Sigmoid colon (tissue), 4 donors: Measurements from ENCODE around the gene DLL4.

ENCODE experiments used
- EP300 ChIP-seq, 4 donors: sonication (generic); formaldehyde crosslinking; IDR thresholded peaks; one replicate each; pipeline ENCODE4 v1.6.1; 2017; ENCODE audit warnings: antibody characterized with exemption in 4 of 4
- POLR2A ChIP-seq, 2 donors: fragments of 450-650 bp; IDR thresholded peaks; one replicate each; pipeline ENCODE4 v1.6.1; 2016; ENCODE audit warnings: antibody characterized with exemption in 2 of 2, mild to moderate bottlenecking in 2 of 2, moderate library complexity in 2 of 2
- POLR2AphosphoS5 ChIP-seq, 4 donors: sonication (generic); formaldehyde crosslinking; IDR thresholded peaks; one replicate each; pipeline ENCODE4 v1.6.1; 2017; ENCODE audit warnings: antibody characterized with exemption in 4 of 4
- TF ChIP-seq, protein P1 (sequence below), 4 experiments: fragments of 450-650 bp in 3 of 4; fragments of 200-600 bp in 1 of 4; IDR thresholded peaks; one replicate each; pipeline ENCODE4 v1.5.1; 2016 to 2019; ENCODE audit warnings: antibody characterized with exemption in 4 of 4, mild to moderate bottlenecking in 3 of 4, moderate library complexity in 2 of 4

DNA sequence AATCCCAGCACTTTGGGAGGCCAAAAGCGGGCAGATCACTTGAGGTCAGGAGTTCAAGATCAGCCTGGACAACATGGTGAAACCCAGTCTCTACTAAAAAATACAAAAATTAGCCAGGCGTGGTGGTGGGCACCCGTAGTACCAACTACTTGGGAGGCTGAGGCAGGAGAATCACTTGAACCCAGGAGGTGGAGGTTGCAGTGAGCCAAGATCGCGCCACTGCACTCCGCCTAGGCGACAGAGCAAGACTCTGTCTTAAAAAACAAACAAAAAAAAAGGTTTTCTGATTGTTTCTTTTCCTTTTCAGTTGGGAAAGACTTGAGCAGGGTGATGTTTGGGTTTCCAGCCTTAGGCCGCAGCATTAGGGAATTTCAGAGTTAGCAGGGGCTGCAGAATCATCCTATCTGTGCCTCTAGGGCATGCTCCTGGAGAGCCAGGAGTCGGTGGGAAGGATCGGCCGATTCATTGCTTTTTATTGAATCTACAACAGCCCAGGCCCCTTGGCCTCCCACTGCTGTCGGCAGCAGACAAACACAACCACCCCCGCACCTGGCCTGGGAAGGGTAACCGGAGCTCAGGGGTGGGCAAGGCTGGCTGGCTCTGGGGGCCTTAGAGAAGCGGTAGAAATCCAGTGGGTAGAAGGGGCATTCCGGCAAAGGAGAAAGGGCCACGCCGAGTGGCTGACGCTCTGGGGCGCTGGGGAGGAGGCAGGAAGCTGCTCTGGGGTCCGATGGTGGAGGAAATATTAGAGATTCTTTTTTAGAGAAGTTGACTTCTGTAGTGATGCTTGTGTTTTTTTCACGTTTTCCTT is 30.4 kb downstream of the DLL4 start:
- TF ChIP-seq, protein P1, sequence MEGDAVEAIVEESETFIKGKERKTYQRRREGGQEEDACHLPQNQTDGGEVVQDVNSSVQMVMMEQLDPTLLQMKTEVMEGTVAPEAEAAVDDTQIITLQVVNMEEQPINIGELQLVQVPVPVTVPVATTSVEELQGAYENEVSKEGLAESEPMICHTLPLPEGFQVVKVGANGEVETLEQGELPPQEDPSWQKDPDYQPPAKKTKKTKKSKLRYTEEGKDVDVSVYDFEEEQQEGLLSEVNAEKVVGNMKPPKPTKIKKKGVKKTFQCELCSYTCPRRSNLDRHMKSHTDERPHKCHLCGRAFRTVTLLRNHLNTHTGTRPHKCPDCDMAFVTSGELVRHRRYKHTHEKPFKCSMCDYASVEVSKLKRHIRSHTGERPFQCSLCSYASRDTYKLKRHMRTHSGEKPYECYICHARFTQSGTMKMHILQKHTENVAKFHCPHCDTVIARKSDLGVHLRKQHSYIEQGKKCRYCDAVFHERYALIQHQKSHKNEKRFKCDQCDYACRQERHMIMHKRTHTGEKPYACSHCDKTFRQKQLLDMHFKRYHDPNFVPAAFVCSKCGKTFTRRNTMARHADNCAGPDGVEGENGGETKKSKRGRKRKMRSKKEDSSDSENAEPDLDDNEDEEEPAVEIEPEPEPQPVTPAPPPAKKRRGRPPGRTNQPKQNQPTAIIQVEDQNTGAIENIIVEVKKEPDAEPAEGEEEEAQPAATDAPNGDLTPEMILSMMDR (IDR thresholded peaks at IDR 0.05): no peak
- TF ChIP-seq EP300 (IDR thresholded peaks at IDR 0.05) (no peak), POLR2A (IDR thresholded peaks at IDR 0.05) (no peak), POLR2AphosphoS5 (IDR thresholded peaks at IDR 0.05) (no peak)
